SK-N-SH (cell line): ENCODE results near the gene PIF1. TPM values are rescaled to one million over a fixed set of nuclear protein-coding genes. Genes with fewer than 3 reads are reported as not detected.

ENCODE experiments used
- CTCF ChIA-PET: fragments of 300-600, 350-600 bp; formaldehyde crosslinking; extraction: SDS; loops from one replicate; lab custom pipeline; 2021; lab: Yijun Ruan, JAX
- POLR2A ChIA-PET: fragments of 350-600 bp; sonication (Branson Sonifier 250); formaldehyde crosslinking; extraction: SDS; loops from one replicate; lab custom pipeline; 2020; ENCODE audit warnings: antibody characterized with exemption, inconsistent platforms; lab: Yijun Ruan, JAX
- DNase-seq: peaks from one replicate; pipeline ENCODE4 v3.0.0; 2012
- H2AFZ ChIP-seq: fragments of 200-600 bp; sonication (generic); 2 replicates; pipeline ENCODE4 v1.8.1; 2016; ENCODE audit warnings: antibody characterized with exemption, mild to moderate bottlenecking, low read depth
- H3F3A ChIP-seq: fragments of 200-600 bp; sonication (generic); replicated peaks from 2 replicates; pipeline ENCODE3; 2016; ENCODE audit warnings: antibody characterized with exemption, mild to moderate bottlenecking; ENCODE audit not compliant: insufficient read depth
- H3K27ac ChIP-seq, 2 experiments: fragments of 200-500 bp in 1 of 2; fragments of 200-600 bp in 1 of 2; sonication (Bioruptor generic) in 1 of 2; sonication (generic), shearing (Covaris generic) in 1 of 2; 2 replicates each; pipeline versions ENCODE4 v1.5.1 to v1.6.1; 2014 to 2016; ENCODE audit warnings: low read depth in 2 of 2, inconsistent platforms in 1 of 2, low read length in 1 of 2, mild to moderate bottlenecking in 1 of 2, mixed read lengths in 1 of 2
- H3K27me3 ChIP-seq: fragments of 200-600 bp; sonication (generic), shearing (Covaris generic); 2 replicates; pipeline ENCODE4 v1.6.1; 2016; ENCODE audit warnings: mixed run types; ENCODE audit not compliant: insufficient read depth
- H3K36me3 ChIP-seq, 2 experiments: fragments of 200-500 bp in 1 of 2; fragments of 200-600 bp in 1 of 2; sonication (Bioruptor generic) in 1 of 2; sonication (generic) in 1 of 2; replicated peaks in 1 of 2; 2 replicates each; pipeline versions ENCODE3 to v1.5.1; 2014 to 2016; ENCODE audit warnings: low read length in 1 of 2, mild to moderate bottlenecking in 1 of 2; ENCODE audit not compliant: insufficient read depth in 2 of 2, control insufficient read depth in 1 of 2
- H3K4me1 ChIP-seq, 2 experiments: fragments of 200-500 bp in 1 of 2; fragments of 200-600 bp in 1 of 2; sonication (Bioruptor generic) in 1 of 2; sonication (generic), shearing (Covaris generic) in 1 of 2; 2 replicates each; pipeline versions ENCODE4 v1.5.1 to v1.6.1; 2014 to 2016; ENCODE audit warnings: low read depth in 1 of 2, low read length in 1 of 2, mixed run types in 1 of 2; ENCODE audit not compliant: insufficient read depth in 2 of 2, control insufficient read depth in 1 of 2
- H3K4me2 ChIP-seq: fragments of 200-600 bp; sonication (generic), shearing (Covaris generic); 2 replicates; pipeline ENCODE4 v1.6.1; 2017; ENCODE audit warnings: mixed run types
- H3K4me3 ChIP-seq, 2 experiments: fragments of 200-500 bp in 1 of 2; fragments of 200-600 bp in 1 of 2; sonication (Bioruptor generic) in 1 of 2; sonication (generic), shearing (Covaris generic) in 1 of 2; 2 replicates each; pipeline versions ENCODE4 v1.5.1 to v1.8.1; 2014 to 2016; ENCODE audit warnings: low read depth in 2 of 2, inconsistent platforms in 1 of 2, low read length in 1 of 2, mild to moderate bottlenecking in 1 of 2, mixed read lengths in 1 of 2, moderate library complexity in 1 of 2
- H3K79me2 ChIP-seq: fragments of 200-600 bp; sonication (generic); 2 replicates; pipeline ENCODE4 v1.8.1; 2017; ENCODE audit warnings: mild to moderate bottlenecking; ENCODE audit not compliant: insufficient read depth
- H3K9ac ChIP-seq: fragments of 200-600 bp; sonication (generic); 2 replicates; pipeline ENCODE4 v1.6.1; 2017; ENCODE audit warnings: mixed run types
- H3K9me2 ChIP-seq: fragments of 200-600 bp; sonication (generic); 2 replicates; pipeline ENCODE4 v1.6.1; 2017; ENCODE audit warnings: mixed run types
- H3K9me3 ChIP-seq: fragments of 200-600 bp; sonication (generic); 2 replicates; pipeline ENCODE4 v1.6.1; 2017; ENCODE audit warnings: mixed run types, mild to moderate bottlenecking, moderate library complexity
- H4K20me1 ChIP-seq: fragments of 200-600 bp; sonication (generic); 2 replicates; pipeline ENCODE4 v1.6.1; 2017; ENCODE audit warnings: mild to moderate bottlenecking, mixed run types; ENCODE audit not compliant: insufficient read depth
- CHD2 ChIP-seq: fragments of 150-350 bp; IDR thresholded peaks from 2 replicates; pipeline ENCODE4 v1.6.1; 2018; ENCODE audit warnings: low read length; ENCODE audit not compliant: partially characterized antibody
- CTCF ChIP-seq: fragments of 200-600 bp; sonication (generic); IDR thresholded peaks from 2 replicates; pipeline ENCODE4 v1.6.1; 2017; ENCODE audit warnings: antibody characterized with exemption, mild to moderate bottlenecking, moderate library complexity
- EP300 ChIP-seq, 2 experiments: IDR thresholded peaks; 2 replicates each; pipeline versions ENCODE4 v1.4.0 to v1.6.1; 2012; ENCODE audit warnings: borderline replicate concordance in 1 of 2, low read depth in 1 of 2, low read length in 1 of 2
- EZH2phosphoT487 ChIP-seq: fragments of 200-600 bp; sonication (generic); IDR thresholded peaks from 2 replicates; pipeline ENCODE4 v1.6.1; 2017; ENCODE audit warnings: low read depth, mixed run types, mild to moderate bottlenecking, antibody characterized with exemption, moderate library complexity, borderline replicate concordance
- FOSL2 ChIP-seq: IDR thresholded peaks from 2 replicates; pipeline ENCODE4 v1.4.0; 2012; ENCODE audit warnings: low read depth, mild to moderate bottlenecking, moderate library complexity, borderline replicate concordance
- FOXJ3 ChIP-seq: sonication (generic); formaldehyde crosslinking; IDR thresholded peaks from 2 replicates; pipeline ENCODE4 v1.5.1; 2020; ENCODE audit warnings: mild to moderate bottlenecking, missing genetic modification reagents
- FOXM1 ChIP-seq: IDR thresholded peaks from 2 replicates; pipeline ENCODE4 v1.4.0; 2012; ENCODE audit warnings: low read depth, mild to moderate bottlenecking
- GATA2 ChIP-seq: sonication (generic); formaldehyde crosslinking; IDR thresholded peaks from 2 replicates; pipeline ENCODE4 v1.5.0; 2020; ENCODE audit warnings: mild to moderate bottlenecking, missing genetic modification reagents
- IRF3 ChIP-seq: fragments of 150-350 bp; IDR thresholded peaks from 2 replicates; pipeline ENCODE4 v1.6.1; 2016; ENCODE audit warnings: mild to moderate bottlenecking, low read depth, low read length
- MAX ChIP-seq: IDR thresholded peaks from 2 replicates; pipeline ENCODE4 v1.4.0; 2012; ENCODE audit warnings: low read depth
- NFIC ChIP-seq: IDR thresholded peaks from 2 replicates; pipeline ENCODE4 v1.4.0; 2012; ENCODE audit warnings: borderline replicate concordance
- NRF1 ChIP-seq: IDR thresholded peaks from 2 replicates; pipeline ENCODE4 v1.6.1; 2012; ENCODE audit warnings: low read depth, mild to moderate bottlenecking, low read length
- RAD21 ChIP-seq: IDR thresholded peaks from 2 replicates; pipeline ENCODE4 v1.6.1; 2012; ENCODE audit warnings: mild to moderate bottlenecking, low read length
- RFX5 ChIP-seq: IDR thresholded peaks from 2 replicates; pipeline ENCODE4 v1.6.1; 2012; ENCODE audit warnings: mild to moderate bottlenecking, improper control_type of control experiment, low read length
- TAF1 ChIP-seq: IDR thresholded peaks from 2 replicates; pipeline ENCODE4 v1.6.1; 2012; ENCODE audit warnings: low read depth, mild to moderate bottlenecking, low read length, moderate library complexity, borderline replicate concordance
- USF1 ChIP-seq: IDR thresholded peaks from 2 replicates; pipeline ENCODE4 v1.4.0; 2012; ENCODE audit warnings: low read depth, borderline replicate concordance
- YY1 ChIP-seq: IDR thresholded peaks from 2 replicates; pipeline ENCODE4 v1.4.0; 2012; ENCODE audit warnings: low read depth, mild to moderate bottlenecking
- ZBTB33 ChIP-seq: IDR thresholded peaks from 2 replicates; pipeline ENCODE4 v1.4.0; 2012; ENCODE audit warnings: low read depth, borderline replicate concordance
- WGBS: methylation state at CpG from one replicate; pipeline ENCODE4 v1.1.6; 2017; ENCODE audit warnings: low lambda C conversion rate; 5-methylcytosine and 5-hydroxymethylcytosine counted together
- polyA plus RNA-seq, 3 experiments: library from polyadenylated mRNA; depleted of rRNA; stranded (reverse); fragments of >200 nt; gene quantifications; 2 replicates each; pipeline ENCODE4 v1.2.3, GENCODE V29; 2012

The PIF1 gene
- polyA plus RNA-seq, 1 of the 3 experiments (the other 2 are of a cell fraction), result 12.4 TPM

GRCh38 chr15:64782751-64783150, 42.7 kb downstream of the PIF1 start:
- H4K20me1 ChIP-seq, result no peaks in the 10 kb centered on the region
- no peaks in the 10 kb centered on the region for H3K79me2 ChIP-seq
- no peaks in the 10 kb centered on the region for H3K27me3 ChIP-seq
- DNase-seq, result no peak
- no peak overlapping the region for H3K4me3 ChIP-seq
- no peak for TF ChIP-seq FOXJ3 (CRISPR knock-in tag)
- no peak for TF ChIP-seq TAF1
- TF ChIP-seq GATA2, result no peak
- no peak for TF ChIP-seq YY1
- no peak for TF ChIP-seq FOSL2
- TF ChIP-seq CTCF, result no peak
- no peak for TF ChIP-seq MAX
- no peaks in the 10 kb centered on the region for H3K4me1 ChIP-seq
- ChIA-PET POLR2A (no interaction called here), CTCF (interaction anchor here (0.8 kb wide), 1 partner anchor 27 kb away, joined by 3 read pairs; no protein-coding TSS in a partner anchor)
- no peak overlapping the region for H2AFZ ChIP-seq
- H3K9me3 ChIP-seq, result no peaks in the 10 kb centered on the region
- no peaks in the 10 kb centered on the region for H3K36me3 ChIP-seq
- no peak overlapping the region for H3K4me2 ChIP-seq
- no peaks in the 10 kb centered on the region for H3K9me2 ChIP-seq
- H3K27ac ChIP-seq, result no peak overlapping the region
- 89% methylated on average over 5 of the region's 5 CpGs for WGBS
- H3K9ac ChIP-seq, result no peak overlapping the region
- H3F3A ChIP-seq, result no peaks in the 10 kb centered on the region

GRCh38 chr15:64781299-64781698, 44.1 kb downstream of the PIF1 start:
- POLR2A ChIA-PET, result no interaction called here
- H3K4me2 ChIP-seq, result no peak overlapping the region
- no peak overlapping the region for H2AFZ ChIP-seq
- DNase-seq, result no peak
- H3K9me3 ChIP-seq, result no peaks in the 10 kb centered on the region
- H3K79me2 ChIP-seq, result no peaks in the 10 kb centered on the region
- H3K36me3 ChIP-seq, result no peaks in the 10 kb centered on the region
- H3K27me3 ChIP-seq, result no peaks in the 10 kb centered on the region
- 82% methylated on average over 6 of the region's 6 CpGs for WGBS
- H3K9ac ChIP-seq, result no peak overlapping the region
- no peaks in the 10 kb centered on the region for H4K20me1 ChIP-seq
- H3K4me1 ChIP-seq, result peaks cover 2 to 3% of the 10 kb centered on the region in 2 experiments; a peak in 1 of 4 replicates
- no peaks in the 10 kb centered on the region for H3K9me2 ChIP-seq
- H3F3A ChIP-seq, result no peaks in the 10 kb centered on the region
- CTCF ChIA-PET, result interaction anchor here (1.1 to 3.5 kb wide), 4 partner anchors 28 to 50 kb away, joined by 3 to 17 read pairs (median 4); no protein-coding TSS in a partner anchor
- H3K4me3 ChIP-seq, result no peak overlapping the region
- no peak overlapping the region for H3K27ac ChIP-seq
- TF ChIP-seq IRF3 (no peak), NFIC (no peak), RFX5 (no peak), FOXM1 (no peak), USF1 (no peak), ZBTB33 (no peak), FOXJ3 (CRISPR knock-in tag) (no peak), EZH2phosphoT487 (no peak), RAD21 (no peak), EP300 (IDR thresholded peaks at IDR 0.05; ENCODE audit: borderline replicate concordance in 1 of 2, low read depth in 1 of 2, low read length in 1 of 2) (no peak), FOSL2 (no peak), CHD2 (no peak), NRF1 (no peak)
